GDM1 (cell line): ENCODE results near the gene KRTAP1-1.
"Not testable (repeated sequence)": the region's sequence is repeated elsewhere in the genome, so short reads cannot be mapped to it uniquely, and the experiment has no call there.

Experiments
- DNase-seq: peaks from one replicate; lab custom pipeline; 2025; lab: John Stamatoyannopoulos, UW

The KRTAP1-1 gene

GRCh38 chr17:41040783-41041571, at the start of gene KRTAP1-1:
TSS of gene KRTAP1-1 (minus strand) at chr17:41041450. CDS start at chr17:41041397, 53 bp downstream.
- DNase-seq = not testable (repeated sequence)

DNA sequence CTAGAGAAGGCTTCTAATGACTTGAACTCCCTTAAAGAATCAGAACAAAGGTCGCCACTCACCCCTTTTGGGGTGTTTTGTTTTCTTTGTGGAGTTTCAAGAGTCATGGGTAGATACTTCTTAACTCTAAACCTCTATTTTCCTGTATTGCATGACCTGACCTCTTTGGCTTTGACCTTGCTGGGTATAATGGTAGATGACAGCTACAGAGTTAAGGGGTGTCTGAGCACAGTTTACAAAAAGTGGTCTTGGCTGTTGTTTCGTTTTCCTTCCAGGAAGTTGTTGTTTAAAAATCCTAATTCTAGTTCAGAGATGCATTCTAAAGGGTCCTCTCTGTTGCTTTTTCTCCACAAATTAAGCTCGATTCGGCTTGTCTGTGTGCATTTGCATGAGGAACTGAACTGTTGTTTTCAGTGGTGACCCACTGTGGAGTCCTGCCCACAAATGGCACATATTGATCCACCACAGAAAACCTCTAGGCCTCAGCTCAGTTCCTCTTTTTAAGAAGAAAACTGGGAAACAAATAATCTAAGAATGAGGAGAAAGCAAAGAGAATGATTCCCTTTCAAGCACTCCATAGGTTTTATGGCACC, 47.6 kb upstream of the KRTAP1-1 start:
- DNase-seq = not testable (repeated sequence)

GRCh38 chr17:41084100-41084856, 43.0 kb upstream of the KRTAP1-1 start, which contains the start of gene KRTAP4-7:
TSS of gene KRTAP4-7 (plus strand) at chr17:41084150. CDS start at chr17:41084207, 57 bp downstream.
- not testable (repeated sequence) for DNase-seq

GRCh38 chr17:41083427-41083826, 42.2 kb upstream of the KRTAP1-1 start:
- not testable (repeated sequence) for DNase-seq

GRCh38 chr17:41082626-41083025, 41.4 kb upstream of the KRTAP1-1 start:
- DNase-seq = no peak

DNA sequence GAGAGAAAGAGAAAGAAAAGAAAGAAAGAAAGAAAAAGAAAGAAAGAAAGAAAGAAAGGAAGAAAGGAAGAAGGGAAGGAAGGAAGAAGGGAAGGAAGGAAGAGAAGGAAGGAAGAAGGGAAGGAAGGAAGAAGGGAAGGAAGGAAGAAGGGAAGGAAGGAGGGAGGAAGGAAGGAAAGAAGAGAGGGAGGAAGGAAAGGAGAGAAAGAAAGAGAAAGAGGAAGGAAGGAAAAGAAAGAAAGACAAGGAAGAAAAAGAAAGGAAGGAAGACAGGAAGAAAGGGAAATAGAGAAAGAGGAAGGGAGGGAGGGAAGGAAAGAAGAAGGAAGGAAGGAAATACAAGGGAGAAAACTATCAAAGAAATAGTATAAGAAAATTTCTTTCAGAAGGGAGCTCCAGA, 35.5 kb upstream of the KRTAP1-1 start:
- no peak for DNase-seq

GRCh38 chr17:41073676-41074075, 32.4 kb upstream of the KRTAP1-1 start:
- DNase-seq = no peak

DNA sequence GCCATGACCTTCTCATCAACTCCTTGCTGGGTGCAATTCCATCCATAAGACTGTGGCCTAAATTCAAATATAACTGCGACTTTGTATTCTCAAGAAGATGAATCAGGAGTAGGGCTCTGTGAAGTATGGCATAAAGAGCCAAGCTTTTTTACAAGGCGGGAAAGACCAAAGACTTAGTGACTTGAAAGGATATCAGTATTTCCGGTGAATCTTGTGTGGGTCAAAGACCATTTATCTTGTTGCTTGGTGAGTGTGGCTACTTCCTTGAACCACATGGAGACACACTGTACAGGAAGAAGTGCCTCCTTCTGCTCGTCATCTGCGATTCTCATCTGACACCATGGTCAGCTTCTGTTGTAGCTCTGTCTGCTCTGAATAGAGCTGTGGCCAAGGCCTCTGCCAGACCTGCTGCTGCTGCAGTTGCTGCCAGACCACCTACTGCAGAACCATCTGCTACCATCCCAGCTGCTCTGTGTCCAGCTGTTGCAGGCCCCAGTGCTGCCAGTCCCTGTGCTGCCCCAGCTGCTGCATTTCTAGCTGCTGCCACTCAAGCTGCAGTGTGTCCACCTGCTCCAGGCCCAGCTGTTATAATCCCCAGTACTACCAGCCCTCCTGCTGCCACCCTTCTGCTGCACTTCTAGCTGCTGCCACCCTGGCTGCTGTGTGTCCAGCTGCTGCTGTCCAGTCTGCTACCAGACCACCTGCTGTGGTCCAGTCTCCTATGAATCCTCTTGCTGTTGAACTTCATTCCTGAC, 30.5 kb upstream of the KRTAP1-1 start:
- DNase-seq = no peak

DNA sequence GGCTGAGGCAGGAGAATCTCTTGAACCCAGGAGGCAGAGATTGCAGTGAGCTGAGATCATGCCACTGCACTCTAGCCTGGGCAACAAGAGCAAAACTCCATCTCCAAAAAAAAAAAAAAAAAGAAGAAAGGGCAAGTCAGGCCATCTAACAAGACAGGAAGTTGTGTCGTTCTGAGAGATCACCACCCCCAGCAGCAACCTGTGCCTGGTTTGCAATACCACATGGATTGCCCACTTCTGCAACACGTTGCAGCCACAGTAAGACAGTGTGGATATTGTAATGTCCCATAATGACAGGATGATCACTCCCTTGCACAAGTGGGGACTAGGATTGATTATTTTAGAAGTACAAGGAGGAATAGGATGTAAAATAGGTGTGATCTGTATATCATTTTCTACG, 27.8 kb upstream of the KRTAP1-1 start:
- no peak for DNase-seq

- no peak for DNase-seq
These were observed 26.0 kb upstream of the KRTAP1-1 start for GRCh38 chr17:41067281-41067680.

DNA sequence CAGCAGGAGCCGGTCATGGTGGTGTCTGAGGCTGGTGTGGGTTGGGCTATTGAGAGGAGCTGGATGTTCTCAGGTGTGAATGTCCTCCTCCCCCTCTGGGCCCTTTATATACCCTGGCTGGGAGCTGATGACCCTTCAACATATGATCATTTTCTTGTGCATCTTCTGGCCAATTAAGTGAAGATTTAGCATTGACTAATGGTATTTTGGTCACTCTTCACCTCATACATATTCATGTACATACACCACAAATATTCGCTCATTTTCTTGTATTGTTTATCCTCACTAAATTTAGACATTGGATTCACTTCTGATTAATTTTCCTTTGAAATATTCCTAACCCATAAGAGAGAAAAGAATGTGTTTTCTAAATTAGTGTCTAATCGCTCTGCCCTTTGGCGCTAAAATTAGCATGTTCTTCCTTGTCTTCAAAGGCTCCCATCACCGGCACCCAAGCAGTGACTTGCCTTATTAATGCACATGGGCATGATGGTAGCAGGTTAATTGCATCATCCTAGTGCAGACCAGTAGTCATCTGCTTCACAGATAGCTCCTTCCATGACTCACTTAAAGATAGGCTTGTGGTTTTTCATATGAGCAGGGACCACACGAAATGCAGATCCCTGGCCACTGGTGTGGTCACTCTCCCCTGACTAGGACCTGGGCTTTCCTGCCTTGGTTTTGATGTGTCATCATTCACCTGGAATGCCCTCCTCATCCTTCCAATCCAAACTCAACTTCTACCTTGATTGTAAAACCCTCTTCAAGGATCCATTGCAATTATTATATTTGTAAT, 24.8 kb upstream of the KRTAP1-1 start, which contains the start of gene KRTAP2-4:
TSS of gene KRTAP2-4 (minus strand) at position 51 of the 796 bp plus-strand sequence. CDS start at position 17, 34 bp downstream.
- no peak for DNase-seq

DNA sequence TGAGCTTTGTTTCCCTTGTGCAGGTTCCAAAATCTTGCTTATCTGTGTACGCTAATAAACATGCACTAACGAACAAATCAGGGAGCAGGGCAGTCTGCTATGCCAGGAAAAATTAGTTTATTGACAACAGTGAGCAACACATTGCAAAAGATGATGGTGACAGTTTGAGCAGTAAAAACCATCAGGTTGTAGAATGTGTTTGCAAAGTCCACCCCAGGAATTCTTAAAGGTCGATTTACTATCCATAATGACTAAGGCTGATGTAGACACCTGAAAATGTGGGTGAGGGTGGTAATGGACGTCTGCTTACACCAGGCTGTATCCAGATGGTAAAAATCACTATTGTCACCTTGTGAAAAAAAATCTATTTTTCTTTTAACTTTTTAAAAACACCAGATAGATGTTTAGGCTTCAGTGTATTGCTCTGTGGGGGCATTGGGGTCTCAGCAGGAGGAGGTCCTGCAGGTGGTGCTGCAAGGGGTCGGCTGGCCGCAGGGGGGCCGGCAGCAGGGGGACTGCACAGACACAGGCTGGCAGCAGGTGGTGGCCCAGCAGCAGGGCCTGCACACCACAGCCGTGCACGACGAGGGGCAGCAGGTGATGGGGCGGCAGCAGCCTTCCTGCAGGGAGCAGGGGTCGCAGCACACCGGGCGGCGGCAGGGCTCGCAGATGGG, 23.9 kb upstream of the KRTAP1-1 start:
- not testable (repeated sequence) for DNase-seq

DNA sequence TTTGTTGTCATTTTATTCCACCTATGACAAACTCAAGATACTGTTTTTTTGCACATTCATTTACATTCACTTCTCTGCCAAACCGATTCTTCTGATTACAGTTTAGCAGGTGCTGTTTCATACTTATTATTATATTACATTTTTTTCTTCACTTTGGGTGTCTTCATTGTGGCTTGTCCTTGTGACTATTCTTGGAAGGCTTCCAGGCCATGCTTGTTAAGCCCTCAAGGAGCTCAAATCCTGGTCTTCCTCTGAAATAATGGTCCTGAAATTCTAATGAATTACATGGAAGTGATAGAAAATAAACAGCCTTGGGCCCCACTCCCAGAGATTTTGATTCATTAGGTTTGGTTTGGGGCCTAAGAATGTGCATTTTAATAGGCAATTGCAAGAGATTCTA, 23.1 kb upstream of the KRTAP1-1 start:
- DNase-seq = no peak

- DNase-seq = no peak
These were observed 22.2 kb upstream of the KRTAP1-1 start for GRCh38 chr17:41063449-41063848.

DNA sequence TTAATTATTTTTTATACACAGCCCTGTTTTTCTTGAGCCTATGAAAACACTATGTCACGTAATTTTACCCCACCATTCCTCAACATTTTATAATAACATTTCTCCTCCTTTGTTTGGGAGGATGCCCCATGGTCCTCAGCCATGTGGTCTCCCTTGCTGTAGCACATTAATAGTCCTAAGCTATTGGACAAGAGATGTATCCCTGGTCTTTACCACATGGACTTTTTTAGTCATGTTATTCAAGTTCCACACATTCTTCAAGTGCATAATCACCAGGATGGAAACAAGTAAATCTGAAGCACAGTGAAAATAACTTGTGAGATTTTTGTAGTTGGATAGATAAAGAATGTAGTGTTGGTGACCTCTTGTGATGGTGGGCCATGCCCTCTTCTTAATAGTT, 20.7 kb upstream of the KRTAP1-1 start:
- DNase-seq = no peak

- DNase-seq = no peak
These were observed 18.9 kb upstream of the KRTAP1-1 start, which contains the start of gene KRTAP2-3 for GRCh38 chr17:41060052-41060604. TSS of gene KRTAP2-3 (minus strand) at chr17:41060114. CDS start at chr17:41060050, 64 bp downstream.

GRCh38 chr17:41059276-41060051, 18.2 kb upstream of the KRTAP1-1 start:
- DNase-seq = not testable (repeated sequence)

DNA sequence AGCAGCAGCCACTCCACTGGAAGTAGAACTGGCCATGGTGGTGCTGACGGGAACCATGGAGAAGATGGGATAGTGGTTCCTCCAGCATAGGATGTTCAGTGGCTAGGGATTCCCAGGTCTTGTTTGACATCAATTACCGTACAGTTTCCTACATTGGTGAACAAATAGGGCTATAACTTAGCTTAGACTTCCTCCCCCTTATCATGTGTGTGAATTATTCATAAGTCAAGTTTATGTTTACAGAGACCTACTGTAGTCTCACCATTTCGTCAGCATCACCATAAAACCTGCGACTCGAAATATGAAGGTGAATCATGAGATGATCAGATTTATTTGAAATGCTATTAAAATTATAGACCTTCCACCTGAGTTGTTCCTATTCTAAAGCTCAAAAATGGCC, 17.5 kb upstream of the KRTAP1-1 start:
- DNase-seq = no peak

GRCh38 chr17:41057547-41057946, 16.3 kb upstream of the KRTAP1-1 start:
- no peak for DNase-seq
